Natural killer cell (primary cell): ENCODE results near the gene FAM53B. TPM values are rescaled to one million over a fixed set of nuclear protein-coding genes. Genes with fewer than 3 reads are reported as not detected.

ENCODE experiments used
- ATAC-seq, 3 donors: fragments of 150-1000 bp in 2 of 3; fragments of 200-7000 bp in 1 of 3; cut with Tn5 transposase; 1 replicate in 1 of 3; 2 replicates in 2 of 3; pipeline ENCODE4 v1.10.0; 2021; ENCODE audit warnings: mild to moderate bottlenecking in 2 of 3, moderate library complexity in 2 of 3
- DNase-seq, 2 donors: peaks; one replicate each; pipeline versions ENCODE4 v3.0.0 to v3.0.0-alpha.2; 2013 to 2021; ENCODE audit warnings: mixed read lengths in 1 of 2
- H3K27ac ChIP-seq: one replicate; pipeline ENCODE4 v1.5.1; 2013; ENCODE audit warnings: mild to moderate bottlenecking, low read length
- H3K27me3 ChIP-seq: one replicate; pipeline ENCODE4 v1.6.1; 2013; ENCODE audit warnings: low read length; ENCODE audit not compliant: control insufficient read depth, insufficient read depth
- H3K36me3 ChIP-seq: one replicate; pipeline ENCODE4 v1.6.1; 2013; ENCODE audit warnings: low read length; ENCODE audit not compliant: control insufficient read depth, insufficient read depth
- H3K4me1 ChIP-seq: one replicate; pipeline ENCODE4 v1.6.1; 2013; ENCODE audit warnings: low read length; ENCODE audit not compliant: control insufficient read depth, insufficient read depth
- H3K4me3 ChIP-seq: one replicate; pipeline ENCODE4 v1.5.1; 2013; ENCODE audit warnings: low read length
- H3K9me3 ChIP-seq: one replicate; pipeline ENCODE4 v1.6.1; 2013; ENCODE audit warnings: low read length; ENCODE audit not compliant: control insufficient read depth, insufficient read depth
- H3K27ac Mint-ChIP-seq, 2 donors: one replicate each; pipeline ENCODE4 v1.8.0; 2022; ENCODE audit warnings: mild to moderate bottlenecking in 2 of 2, mixed read lengths in 2 of 2, moderate library complexity in 1 of 2
- H3K27me3 Mint-ChIP-seq, 2 donors: one replicate each; pipeline ENCODE4 v1.8.0; 2022; ENCODE audit warnings: low read depth in 2 of 2, mixed read lengths in 2 of 2
- H3K36me3 Mint-ChIP-seq: one replicate; pipeline ENCODE4 v1.8.0; 2022; ENCODE audit warnings: mixed read lengths
- H3K4me1 Mint-ChIP-seq, 2 donors: one replicate each; pipeline ENCODE4 v1.8.0; 2022; ENCODE audit warnings: mixed read lengths in 2 of 2
- H3K4me3 Mint-ChIP-seq: one replicate; pipeline ENCODE4 v1.8.0; 2022; ENCODE audit warnings: mild to moderate bottlenecking, moderate library complexity, mixed read lengths
- H3K9me3 Mint-ChIP-seq, 2 donors: one replicate each; pipeline ENCODE4 v1.8.0; 2022; ENCODE audit warnings: mixed read lengths in 2 of 2
- WGBS: methylation state at CpG from one replicate; pipeline ENCODE4 v1.1.7; 2013; ENCODE audit warnings: missing lambda C conversion rate; ENCODE audit not compliant: insufficient coverage; 5-methylcytosine and 5-hydroxymethylcytosine counted together
- intact Hi-C: fragments of 100-400 bp; cut with micrococcal nuclease; formaldehyde crosslinking; loops from one replicate; pipeline ENCODE4 v1.14.2; 2022
- total RNA-seq, 4 donors: library from RNA; stranded (reverse); fragments of 120-200 nt in 1 of 4; gene quantifications; one replicate each; pipeline versions ENCODE4 v1.2.3 to v1.2.4, GENCODE V29; 2013 to 2022
- TF ChIP-seq, protein P1 (sequence below): fragments of 200-600 bp; IDR thresholded peaks from one replicate; pipeline ENCODE4 v1.8.0; 2022; ENCODE audit warnings: antibody characterized with exemption

The FAM53B gene
- total RNA-seq, 3 donors from 2014 or later (not counting 1 experiment from before 2014, with no cell fraction given), result 77.4 to 172 (median 121) TPM

DNA sequence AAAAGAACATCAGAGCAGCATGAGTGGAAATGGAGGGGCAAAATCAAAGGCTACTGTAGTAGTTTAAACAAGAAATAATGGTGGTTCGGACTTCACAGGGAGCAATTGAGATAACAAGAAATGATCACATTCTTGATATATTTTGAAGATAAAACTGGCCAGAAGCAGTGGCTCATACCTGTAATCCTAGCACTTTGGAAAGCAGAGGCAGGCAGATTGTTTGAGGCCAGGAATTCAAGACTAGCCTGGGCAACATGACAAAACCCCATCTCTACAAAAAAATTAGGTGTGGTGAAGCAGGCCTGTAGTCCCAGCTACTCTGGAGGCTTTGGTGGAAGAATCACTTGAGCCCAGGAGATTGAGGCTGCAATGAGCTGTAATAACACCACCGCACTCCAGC lies 24.6 kb upstream of the FAM53B start:
- H3K27ac Mint-ChIP-seq, result no peak overlapping the region

DNA sequence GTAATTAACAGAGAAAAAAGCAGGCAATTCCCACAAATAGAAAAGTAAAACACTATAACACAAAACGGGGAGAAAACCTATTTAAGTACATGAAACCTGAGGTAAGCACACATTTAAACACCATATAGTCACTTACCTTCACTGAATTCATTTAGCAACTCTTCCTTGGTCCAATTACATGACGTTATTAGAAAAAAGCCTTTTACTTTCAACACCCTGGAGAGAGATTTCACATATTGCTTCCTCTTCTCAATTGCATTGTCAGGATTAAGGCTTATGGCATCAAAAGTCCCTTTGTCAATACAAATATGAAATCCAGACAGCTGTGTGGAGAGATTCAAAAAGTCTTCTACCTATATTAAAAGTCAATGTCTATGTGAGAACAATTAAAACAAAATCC lies 21.1 kb upstream of the FAM53B start:
- intact Hi-C loops, result no loop called here
- Histone ChIP-seq H3K9me3 (no peaks in the 10 kb centered on the region), H3K4me1 (no peaks in the 10 kb centered on the region), H3K27me3 (no peaks in the 10 kb centered on the region), H3K36me3 (peaks cover 24% of the 10 kb centered on the region), H3K4me3 (no peak overlapping the region), H3K27ac (no peak overlapping the region)
- H3K27me3 Mint-ChIP-seq, result no peaks in the 10 kb centered on the region
- H3K27ac Mint-ChIP-seq, result no peak overlapping the region
- TF ChIP-seq, protein P1, sequence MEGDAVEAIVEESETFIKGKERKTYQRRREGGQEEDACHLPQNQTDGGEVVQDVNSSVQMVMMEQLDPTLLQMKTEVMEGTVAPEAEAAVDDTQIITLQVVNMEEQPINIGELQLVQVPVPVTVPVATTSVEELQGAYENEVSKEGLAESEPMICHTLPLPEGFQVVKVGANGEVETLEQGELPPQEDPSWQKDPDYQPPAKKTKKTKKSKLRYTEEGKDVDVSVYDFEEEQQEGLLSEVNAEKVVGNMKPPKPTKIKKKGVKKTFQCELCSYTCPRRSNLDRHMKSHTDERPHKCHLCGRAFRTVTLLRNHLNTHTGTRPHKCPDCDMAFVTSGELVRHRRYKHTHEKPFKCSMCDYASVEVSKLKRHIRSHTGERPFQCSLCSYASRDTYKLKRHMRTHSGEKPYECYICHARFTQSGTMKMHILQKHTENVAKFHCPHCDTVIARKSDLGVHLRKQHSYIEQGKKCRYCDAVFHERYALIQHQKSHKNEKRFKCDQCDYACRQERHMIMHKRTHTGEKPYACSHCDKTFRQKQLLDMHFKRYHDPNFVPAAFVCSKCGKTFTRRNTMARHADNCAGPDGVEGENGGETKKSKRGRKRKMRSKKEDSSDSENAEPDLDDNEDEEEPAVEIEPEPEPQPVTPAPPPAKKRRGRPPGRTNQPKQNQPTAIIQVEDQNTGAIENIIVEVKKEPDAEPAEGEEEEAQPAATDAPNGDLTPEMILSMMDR, result no peak
- ATAC-seq, result no peak
- H3K9me3 Mint-ChIP-seq, result no peaks in the 10 kb centered on the region
- H3K36me3 Mint-ChIP-seq, result no peaks in the 10 kb centered on the region
- no peaks in the 10 kb centered on the region for H3K4me1 Mint-ChIP-seq
- H3K4me3 Mint-ChIP-seq, result no peak overlapping the region
- WGBS, result 89% methylated on average over 2 of the region's 2 CpGs
- no peak for DNase-seq

More for the DNA sequence above, 24.6 kb upstream of the FAM53B start:
- WGBS, result 87% methylated on average over 1 of the region's 2 CpGs
- H3K4me3 ChIP-seq, result no peak overlapping the region
- no peaks in the 10 kb centered on the region for H3K36me3 Mint-ChIP-seq
- TF ChIP-seq, protein P1, result no peak
- H3K4me3 Mint-ChIP-seq, result no peak overlapping the region
- H3K36me3 ChIP-seq, result peaks cover 17% of the 10 kb centered on the region
- no peaks in the 10 kb centered on the region for H3K9me3 ChIP-seq
- intact Hi-C loops, result no loop called here
- no peaks in the 10 kb centered on the region for H3K4me1 ChIP-seq
- no peaks in the 10 kb centered on the region for H3K4me1 Mint-ChIP-seq
- H3K27ac ChIP-seq, result no peak overlapping the region
- no peak for DNase-seq
- ATAC-seq, result no peak
- H3K27me3 Mint-ChIP-seq, result no peaks in the 10 kb centered on the region
- H3K9me3 Mint-ChIP-seq, result no peaks in the 10 kb centered on the region
- no peaks in the 10 kb centered on the region for H3K27me3 ChIP-seq

DNA sequence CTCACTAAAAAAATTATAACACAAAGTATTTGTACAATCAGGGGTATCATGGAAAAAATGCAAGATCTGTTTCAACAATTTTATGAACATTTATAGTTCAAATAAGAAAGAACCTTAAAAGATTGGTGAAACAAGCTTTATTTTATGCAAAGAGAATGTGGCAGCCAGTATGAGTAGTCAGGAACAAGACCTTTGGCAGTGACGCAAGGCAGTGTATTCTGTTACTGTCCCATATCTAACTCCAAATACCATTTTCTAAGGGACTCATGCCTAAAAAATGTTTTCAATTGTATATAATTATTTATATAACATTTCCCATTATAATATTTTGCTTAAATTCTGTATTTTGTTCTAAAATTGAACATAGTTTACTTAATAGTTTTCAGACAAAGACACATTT lies 19.1 kb upstream of the FAM53B start:
- Mint-ChIP-seq H3K27me3 (no peaks in the 10 kb centered on the region), H3K9me3 (no peaks in the 10 kb centered on the region), H3K4me1 (no peaks in the 10 kb centered on the region), H3K4me3 (no peak overlapping the region), H3K36me3 (no peaks in the 10 kb centered on the region), H3K27ac (no peak overlapping the region)
- WGBS, result no CpG with 5 or more reads among the region's 1 CpG
- Histone ChIP-seq H3K36me3 (peaks cover 42% of the 10 kb centered on the region), H3K9me3 (no peaks in the 10 kb centered on the region), H3K4me1 (no peaks in the 10 kb centered on the region), H3K4me3 (no peak overlapping the region), H3K27ac (no peak overlapping the region), H3K27me3 (no peaks in the 10 kb centered on the region)
- TF ChIP-seq, protein P1, result no peak
- ATAC-seq (no peak), DNase-seq (no peak)
- intact Hi-C loops, result no loop called here

DNA sequence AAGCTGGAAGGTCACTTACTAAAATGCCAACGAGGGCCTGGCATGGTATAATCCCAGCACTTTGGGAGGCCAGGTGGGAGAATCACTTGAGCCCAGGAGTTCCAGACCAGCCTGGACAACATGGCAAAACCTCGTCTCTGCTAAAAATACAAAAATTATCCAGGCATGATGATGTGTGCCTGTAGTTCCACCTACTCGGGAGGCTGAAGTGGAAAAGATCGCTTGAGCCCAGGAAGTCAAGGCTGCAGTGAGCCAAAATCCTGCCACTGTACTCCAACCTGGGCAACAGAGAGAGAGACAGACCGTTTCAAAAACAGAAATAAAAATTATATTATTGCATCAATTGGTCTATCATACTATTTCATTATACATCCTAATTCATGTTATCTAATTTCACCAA lies 18.1 kb upstream of the FAM53B start:
- no peaks in the 10 kb centered on the region for H3K27me3 ChIP-seq
- intact Hi-C loops, result no loop called here
- no peaks in the 10 kb centered on the region for H3K9me3 ChIP-seq
- H3K27ac Mint-ChIP-seq, result no peak overlapping the region
- H3K36me3 ChIP-seq, result peaks cover 44% of the 10 kb centered on the region
- H3K4me3 ChIP-seq, result no peak overlapping the region
- no peaks in the 10 kb centered on the region for H3K9me3 Mint-ChIP-seq
- H3K27ac ChIP-seq, result no peak overlapping the region
- no peak for DNase-seq
- ATAC-seq, result no peak
- no peaks in the 10 kb centered on the region for H3K36me3 Mint-ChIP-seq
- H3K4me1 ChIP-seq, result no peaks in the 10 kb centered on the region
- no peak overlapping the region for H3K4me3 Mint-ChIP-seq
- H3K4me1 Mint-ChIP-seq, result no peaks in the 10 kb centered on the region
- no peaks in the 10 kb centered on the region for H3K27me3 Mint-ChIP-seq
- WGBS, result 96% methylated on average over 4 of the region's 5 CpGs
- TF ChIP-seq, protein P1, result no peak
